Inferior parietal cortex (tissue), 1 donor: Measurements from ENCODE around the gene C2CD4B.

Source experiments
- DNase-seq: peaks from one replicate; pipeline ENCODE4 v3.0.0-alpha.2; 2016; ENCODE audit errors: extremely low spot score

C2CD4B gene

DNA sequence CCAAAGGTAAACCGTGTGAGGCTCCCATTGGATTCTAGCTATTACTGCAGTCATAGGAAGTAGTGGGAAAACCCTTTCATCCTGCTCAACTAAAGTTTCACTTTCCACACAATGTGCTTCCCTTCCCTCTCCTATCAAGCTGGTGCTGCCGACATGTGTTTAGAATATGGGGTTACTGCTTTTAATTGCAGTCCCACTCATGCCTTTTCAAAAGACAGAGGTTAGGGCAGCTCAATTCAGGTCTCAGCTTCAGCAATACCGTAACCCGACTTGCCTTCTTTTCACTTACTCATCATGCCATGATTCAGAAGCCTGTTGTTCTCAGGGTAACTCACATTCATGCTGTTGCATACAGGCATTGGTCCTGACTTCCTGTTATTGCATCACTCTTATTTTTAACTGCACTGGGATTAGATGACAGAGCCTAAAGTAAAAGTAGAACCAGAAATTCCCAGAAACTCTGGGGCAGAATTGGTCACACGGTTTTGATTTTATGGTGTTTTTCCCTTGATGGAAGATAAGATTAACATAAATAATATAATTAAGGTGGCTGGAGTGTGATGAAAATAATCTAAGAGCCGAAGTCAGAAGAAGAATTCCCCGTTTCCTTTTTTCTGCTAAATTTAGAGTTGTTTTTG is 45.7 kb downstream of the C2CD4B start:
- DNase-seq: no peak

DNA sequence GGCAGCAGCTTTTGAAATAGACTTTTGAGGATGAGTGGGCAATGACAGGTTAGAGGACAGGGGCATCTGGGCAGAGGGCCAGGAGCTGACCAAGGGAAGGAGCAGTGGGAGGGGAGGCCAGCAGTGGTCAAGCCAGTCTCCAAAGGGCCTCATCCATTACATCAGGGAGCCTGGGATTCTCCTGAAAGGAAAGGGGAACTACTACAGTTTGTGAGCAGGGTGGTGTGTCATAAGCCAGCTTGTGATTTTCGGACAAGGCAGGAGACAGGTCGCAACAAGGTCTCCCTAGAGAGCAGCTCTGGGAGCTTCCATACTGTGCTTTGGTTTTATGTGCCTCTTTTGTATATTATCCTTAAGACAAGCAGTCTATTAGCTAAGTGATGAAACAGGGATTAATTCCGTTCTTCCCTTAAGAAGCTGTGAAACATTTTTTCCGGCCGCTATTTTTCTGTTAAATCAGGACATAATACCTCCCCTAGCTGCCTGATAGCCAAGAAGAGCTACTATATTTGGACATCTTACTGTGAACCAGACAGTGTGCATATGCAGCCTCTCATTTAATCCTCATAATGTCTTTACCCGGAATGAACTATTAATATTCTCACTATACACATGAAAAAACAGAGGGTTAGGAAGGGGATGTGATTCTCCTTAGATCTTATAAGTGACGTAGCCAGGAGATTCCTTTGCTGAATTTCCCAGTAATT is 46.4 kb downstream of the C2CD4B start:
- no peak for DNase-seq

- DNase-seq: no peak
Observed at GRCh38 chr15:62115847-62116246, 49.2 kb downstream of the C2CD4B start.
